Measurements from ENCODE around the gene TRIM65.

The TRIM65 gene

DNA sequence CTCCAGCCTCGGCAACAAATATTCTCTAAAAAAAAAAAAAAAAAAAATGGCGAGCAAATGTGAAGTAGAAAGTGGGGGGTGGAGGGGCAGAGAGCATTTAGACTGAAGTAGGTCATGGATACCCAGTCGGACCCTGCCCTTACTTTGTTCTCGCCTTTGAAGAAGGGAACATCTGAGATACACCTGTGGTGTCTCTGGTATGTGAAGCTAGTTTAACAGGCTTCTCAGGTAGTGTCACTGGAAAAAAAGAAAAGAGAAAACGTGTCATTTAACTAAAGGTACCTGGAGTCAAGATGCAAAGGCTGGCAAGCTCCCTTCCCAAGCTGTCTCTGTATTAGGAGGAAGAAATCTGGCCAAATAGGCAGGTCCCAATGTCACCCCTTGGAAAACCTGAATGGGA, 36.1 kb upstream of the TRIM65 start:
- Histone ChIP-seq H3K4me2 (ENCODE audit: low read length) (no peak overlapping the region), H3K27ac (ENCODE audit: low read length) (no peak overlapping the region), H3K9ac (ENCODE audit: low read length) (no peak overlapping the region), H2AFZ (ENCODE audit: low read depth, low read length) (no peak overlapping the region), H3K36me3 (replicated peaks; ENCODE audit: low read depth, low read length) (no peaks in the 10 kb centered on the region), H4K20me1 (ENCODE audit: insufficient read depth, low read length) (no peaks in the 10 kb centered on the region), H3K79me2 (ENCODE audit: low read length) (no peaks in the 10 kb centered on the region), H3K4me3 (ENCODE audit: low read length) (no peak overlapping the region), H3K27me3 (ENCODE audit: low read depth, low read length) (no peaks in the 10 kb centered on the region), H3K9me3 (ENCODE audit: insufficient read depth, low read length) (no peaks in the 10 kb centered on the region), H3K4me1 (ENCODE audit: low read length) (no peaks in the 10 kb centered on the region)
- TF ChIP-seq EZH2phosphoT487 (IDR thresholded peaks at IDR 0.05; ENCODE audit: low read depth): no peak
- TF ChIP-seq, protein P1, sequence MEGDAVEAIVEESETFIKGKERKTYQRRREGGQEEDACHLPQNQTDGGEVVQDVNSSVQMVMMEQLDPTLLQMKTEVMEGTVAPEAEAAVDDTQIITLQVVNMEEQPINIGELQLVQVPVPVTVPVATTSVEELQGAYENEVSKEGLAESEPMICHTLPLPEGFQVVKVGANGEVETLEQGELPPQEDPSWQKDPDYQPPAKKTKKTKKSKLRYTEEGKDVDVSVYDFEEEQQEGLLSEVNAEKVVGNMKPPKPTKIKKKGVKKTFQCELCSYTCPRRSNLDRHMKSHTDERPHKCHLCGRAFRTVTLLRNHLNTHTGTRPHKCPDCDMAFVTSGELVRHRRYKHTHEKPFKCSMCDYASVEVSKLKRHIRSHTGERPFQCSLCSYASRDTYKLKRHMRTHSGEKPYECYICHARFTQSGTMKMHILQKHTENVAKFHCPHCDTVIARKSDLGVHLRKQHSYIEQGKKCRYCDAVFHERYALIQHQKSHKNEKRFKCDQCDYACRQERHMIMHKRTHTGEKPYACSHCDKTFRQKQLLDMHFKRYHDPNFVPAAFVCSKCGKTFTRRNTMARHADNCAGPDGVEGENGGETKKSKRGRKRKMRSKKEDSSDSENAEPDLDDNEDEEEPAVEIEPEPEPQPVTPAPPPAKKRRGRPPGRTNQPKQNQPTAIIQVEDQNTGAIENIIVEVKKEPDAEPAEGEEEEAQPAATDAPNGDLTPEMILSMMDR (IDR thresholded peaks at IDR 0.05; ENCODE audit: low read depth, low read length): no peak

DNA sequence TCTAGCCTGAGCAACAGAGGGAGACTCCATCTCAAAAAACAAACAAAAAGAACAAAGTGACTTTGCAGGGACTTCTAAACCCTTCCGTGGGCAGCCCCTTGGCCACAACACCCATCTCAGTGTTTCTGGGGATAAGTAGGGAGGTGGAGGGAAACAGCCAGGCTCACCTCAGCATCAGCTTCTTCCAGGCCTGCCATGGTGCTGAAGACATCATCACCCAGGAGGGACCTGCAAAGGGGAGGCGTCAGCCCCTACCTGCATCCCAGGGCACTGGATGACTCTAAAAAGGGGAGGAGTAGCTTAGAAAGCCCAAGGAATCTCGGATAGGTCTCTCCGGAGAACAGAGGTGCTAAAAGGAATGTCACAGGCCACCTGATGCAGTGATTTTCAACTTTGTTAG, 34.3 kb upstream of the TRIM65 start:
- H3K27me3 ChIP-seq (ENCODE audit: low read depth, low read length): no peaks in the 10 kb centered on the region
- no peaks in the 10 kb centered on the region for H3K4me1 ChIP-seq (ENCODE audit: low read length)
- H2AFZ ChIP-seq (ENCODE audit: low read depth, low read length): no peak overlapping the region
- no peak overlapping the region for H3K4me3 ChIP-seq (ENCODE audit: low read length)
- TF ChIP-seq, protein P1 (IDR thresholded peaks at IDR 0.05; ENCODE audit: low read depth, low read length): no peak
- no peak for TF ChIP-seq EZH2phosphoT487 (IDR thresholded peaks at IDR 0.05; ENCODE audit: low read depth)
- no peaks in the 10 kb centered on the region for H3K9me3 ChIP-seq (ENCODE audit: insufficient read depth, low read length)
- H3K36me3 ChIP-seq (replicated peaks; ENCODE audit: low read depth, low read length): no peaks in the 10 kb centered on the region
- no peaks in the 10 kb centered on the region for H4K20me1 ChIP-seq (ENCODE audit: insufficient read depth, low read length)
- H3K27ac ChIP-seq (ENCODE audit: low read length): no peak overlapping the region
- H3K4me2 ChIP-seq (ENCODE audit: low read length): no peak overlapping the region
- no peaks in the 10 kb centered on the region for H3K79me2 ChIP-seq (ENCODE audit: low read length)
- H3K9ac ChIP-seq (ENCODE audit: low read length): no peak overlapping the region

DNA sequence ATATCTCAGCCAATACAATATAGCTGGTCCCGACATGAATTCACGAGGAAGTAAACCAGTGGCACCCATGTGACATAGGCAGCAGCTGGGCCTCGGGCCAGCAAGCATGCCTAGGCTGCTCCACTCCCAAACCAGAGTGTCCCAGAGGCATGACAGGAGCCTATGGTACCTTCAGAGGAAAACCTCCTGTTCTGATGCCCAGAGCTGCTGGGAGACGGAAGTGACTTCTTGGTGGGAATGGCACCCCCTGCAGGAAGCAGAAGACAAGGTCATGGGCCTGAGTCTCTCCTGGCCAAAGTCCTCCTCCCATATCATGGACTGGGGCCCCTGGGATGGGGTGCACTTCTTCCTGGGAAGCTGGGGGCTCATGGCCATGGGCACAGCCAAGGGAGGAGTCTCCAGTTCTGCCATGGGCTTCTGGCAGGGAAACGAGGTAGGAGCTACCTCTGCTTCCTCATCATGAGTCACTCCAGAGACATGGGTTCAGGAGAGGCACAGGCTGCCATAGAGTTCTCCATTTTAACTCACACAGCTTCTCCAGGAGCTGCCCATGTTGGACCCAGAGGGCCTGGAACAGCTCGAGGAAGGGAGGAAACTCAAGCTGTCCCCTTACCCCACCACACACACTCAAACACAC, 30.7 kb upstream of the TRIM65 start:
- Histone ChIP-seq H3K79me2 (ENCODE audit: low read length) (no peaks in the 10 kb centered on the region), H3K27me3 (ENCODE audit: low read depth, low read length) (no peaks in the 10 kb centered on the region), H3K4me1 (ENCODE audit: low read length) (no peaks in the 10 kb centered on the region), H3K4me3 (ENCODE audit: low read length) (no peak overlapping the region), H3K36me3 (replicated peaks; ENCODE audit: low read depth, low read length) (no peaks in the 10 kb centered on the region), H3K4me2 (ENCODE audit: low read length) (no peak overlapping the region), H3K27ac (ENCODE audit: low read length) (no peak overlapping the region), H3K9me3 (ENCODE audit: insufficient read depth, low read length) (no peaks in the 10 kb centered on the region), H2AFZ (ENCODE audit: low read depth, low read length) (no peak overlapping the region), H3K9ac (ENCODE audit: low read length) (no peak overlapping the region), H4K20me1 (ENCODE audit: insufficient read depth, low read length) (no peaks in the 10 kb centered on the region)
- TF ChIP-seq EZH2phosphoT487 (IDR thresholded peaks at IDR 0.05; ENCODE audit: low read depth): no peak
- TF ChIP-seq, protein P1 (IDR thresholded peaks at IDR 0.05; ENCODE audit: low read depth, low read length): peak; percentile 37

DNA sequence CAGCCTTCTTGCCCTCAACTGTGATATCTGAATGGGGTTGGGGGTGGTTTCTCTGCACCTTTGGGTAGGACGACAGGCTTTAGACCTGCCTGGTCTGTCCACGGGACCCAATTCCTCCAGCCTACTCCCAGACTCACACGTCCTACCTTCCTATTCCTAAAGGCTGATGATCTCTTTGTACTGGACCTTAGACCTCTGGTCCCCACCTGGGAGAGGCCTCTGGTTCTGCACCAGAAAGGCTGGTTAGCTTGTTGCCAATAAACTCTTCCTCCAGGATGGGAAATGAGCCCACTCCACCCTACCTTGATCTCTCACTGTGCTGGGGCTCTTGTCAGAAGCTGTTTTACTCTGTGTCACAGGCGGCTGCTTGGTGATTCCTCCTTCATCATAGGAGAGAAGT, 29.7 kb upstream of the TRIM65 start:
- H3K9ac ChIP-seq (ENCODE audit: low read length): no peak overlapping the region
- H3K27ac ChIP-seq (ENCODE audit: low read length): no peak overlapping the region
- no peak overlapping the region for H3K4me2 ChIP-seq (ENCODE audit: low read length)

More for the DNA sequence above, 29.7 kb upstream of the TRIM65 start:
- no peaks in the 10 kb centered on the region for H3K4me1 ChIP-seq (ENCODE audit: low read length)
- H3K36me3 ChIP-seq (replicated peaks; ENCODE audit: low read depth, low read length): no peaks in the 10 kb centered on the region
- H4K20me1 ChIP-seq (ENCODE audit: insufficient read depth, low read length): no peaks in the 10 kb centered on the region
- H3K79me2 ChIP-seq (ENCODE audit: low read length): no peaks in the 10 kb centered on the region
- H3K9me3 ChIP-seq (ENCODE audit: insufficient read depth, low read length): no peaks in the 10 kb centered on the region
- H3K27me3 ChIP-seq (ENCODE audit: low read depth, low read length): no peaks in the 10 kb centered on the region
- no peak overlapping the region for H3K4me3 ChIP-seq (ENCODE audit: low read length)
- no peak overlapping the region for H2AFZ ChIP-seq (ENCODE audit: low read depth, low read length)
- no peak for TF ChIP-seq EZH2phosphoT487 (IDR thresholded peaks at IDR 0.05; ENCODE audit: low read depth)
- TF ChIP-seq, protein P1 (IDR thresholded peaks at IDR 0.05; ENCODE audit: low read depth, low read length): no peak

All from OCI-LY3 (cell line).